AG09309 (cell line): Measurements from ENCODE around the gene RUNX2.

Experiments used
- DNase-seq: peaks from one replicate; pipeline ENCODE4 v3.0.0-alpha.2; 2010; ENCODE audit warnings: low read depth
- H3K4me3 ChIP-seq: 2 replicates; pipeline ENCODE4 v1.5.1; 2011; ENCODE audit warnings: mild to moderate bottlenecking, low read depth, low read length, moderate library complexity; ENCODE audit not compliant: control insufficient read depth
- TF ChIP-seq, protein P1 (sequence below): IDR thresholded peaks from 2 replicates; pipeline ENCODE4 v1.5.1; 2011; ENCODE audit warnings: mild to moderate bottlenecking, low read depth, low read length, inconsistent platforms; ENCODE audit not compliant: insufficient read depth, control insufficient read depth; ENCODE audit errors: missing control alignments

The RUNX2 gene

DNA sequence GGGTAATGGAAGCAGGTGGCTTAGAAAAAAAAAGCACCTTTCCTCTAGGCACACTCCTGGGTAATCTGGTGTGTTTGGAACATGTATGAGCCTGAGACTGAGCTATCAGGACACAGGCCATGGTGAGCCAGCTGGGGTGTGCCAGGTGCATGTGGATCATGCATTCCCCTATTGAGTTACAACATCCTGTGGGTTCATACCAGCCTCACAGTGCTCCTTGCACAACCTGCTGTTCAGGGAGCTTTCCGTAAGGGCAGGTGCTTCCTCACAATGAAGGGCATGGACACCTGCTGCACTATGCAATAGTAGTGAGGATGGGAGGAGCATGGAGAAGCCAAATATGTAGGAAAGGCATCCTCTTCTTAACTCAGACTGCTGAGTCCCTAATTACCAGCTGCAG, 246.8 kb downstream of the RUNX2 start:
- TF ChIP-seq, protein P1, sequence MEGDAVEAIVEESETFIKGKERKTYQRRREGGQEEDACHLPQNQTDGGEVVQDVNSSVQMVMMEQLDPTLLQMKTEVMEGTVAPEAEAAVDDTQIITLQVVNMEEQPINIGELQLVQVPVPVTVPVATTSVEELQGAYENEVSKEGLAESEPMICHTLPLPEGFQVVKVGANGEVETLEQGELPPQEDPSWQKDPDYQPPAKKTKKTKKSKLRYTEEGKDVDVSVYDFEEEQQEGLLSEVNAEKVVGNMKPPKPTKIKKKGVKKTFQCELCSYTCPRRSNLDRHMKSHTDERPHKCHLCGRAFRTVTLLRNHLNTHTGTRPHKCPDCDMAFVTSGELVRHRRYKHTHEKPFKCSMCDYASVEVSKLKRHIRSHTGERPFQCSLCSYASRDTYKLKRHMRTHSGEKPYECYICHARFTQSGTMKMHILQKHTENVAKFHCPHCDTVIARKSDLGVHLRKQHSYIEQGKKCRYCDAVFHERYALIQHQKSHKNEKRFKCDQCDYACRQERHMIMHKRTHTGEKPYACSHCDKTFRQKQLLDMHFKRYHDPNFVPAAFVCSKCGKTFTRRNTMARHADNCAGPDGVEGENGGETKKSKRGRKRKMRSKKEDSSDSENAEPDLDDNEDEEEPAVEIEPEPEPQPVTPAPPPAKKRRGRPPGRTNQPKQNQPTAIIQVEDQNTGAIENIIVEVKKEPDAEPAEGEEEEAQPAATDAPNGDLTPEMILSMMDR, result no peak
- H3K4me3 ChIP-seq, result no peak overlapping the region
- no peak for DNase-seq

DNA sequence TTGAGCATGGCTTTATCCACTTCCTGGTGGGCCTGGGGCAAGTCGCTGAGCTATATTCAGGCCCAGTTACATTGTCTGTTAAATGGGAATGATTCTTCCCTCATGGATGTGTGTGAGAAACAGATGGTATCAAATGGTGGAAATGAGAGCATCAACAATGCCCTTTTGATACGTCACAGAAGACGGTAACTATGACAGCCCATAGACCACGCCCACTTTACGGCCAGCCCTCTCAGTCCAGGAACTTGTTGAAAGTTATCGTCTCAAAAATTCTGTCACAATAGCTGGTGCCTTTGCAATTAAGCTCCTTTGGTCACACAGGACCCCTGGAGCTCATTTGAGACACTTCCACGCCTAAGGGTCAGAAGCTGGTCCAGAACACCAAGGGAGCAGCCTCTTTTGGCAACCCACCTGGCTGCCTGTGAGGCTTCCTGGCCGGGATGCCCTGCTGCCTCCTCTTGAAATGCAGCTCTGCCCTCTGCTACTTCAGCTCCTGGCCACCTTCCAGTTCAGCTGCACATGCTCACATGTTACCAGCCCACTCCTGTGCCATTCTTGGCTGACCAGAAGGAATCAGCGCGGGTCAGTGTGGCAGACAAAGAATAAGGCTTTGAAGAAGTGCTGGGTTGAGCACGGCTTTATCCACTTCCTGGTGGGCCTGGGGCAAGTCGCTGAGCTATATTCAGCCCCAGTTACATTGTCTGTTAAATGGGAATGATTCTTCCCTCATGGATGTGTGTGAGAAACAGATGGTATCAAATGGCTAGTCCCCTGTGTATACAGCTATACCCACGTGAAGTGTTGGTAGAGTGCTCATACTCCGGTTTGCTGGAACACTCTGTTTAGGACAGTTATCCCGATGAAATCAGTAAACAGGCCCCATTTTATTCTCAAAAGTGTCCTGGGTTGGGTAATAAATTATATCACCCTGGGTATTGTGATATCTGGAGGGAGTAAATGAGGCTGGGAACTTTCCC, 248.8 kb downstream of the RUNX2 start:
- H3K4me3 ChIP-seq, result no peak overlapping the region
- TF ChIP-seq, protein P1, result no peak
- DNase-seq, result no peak

DNA sequence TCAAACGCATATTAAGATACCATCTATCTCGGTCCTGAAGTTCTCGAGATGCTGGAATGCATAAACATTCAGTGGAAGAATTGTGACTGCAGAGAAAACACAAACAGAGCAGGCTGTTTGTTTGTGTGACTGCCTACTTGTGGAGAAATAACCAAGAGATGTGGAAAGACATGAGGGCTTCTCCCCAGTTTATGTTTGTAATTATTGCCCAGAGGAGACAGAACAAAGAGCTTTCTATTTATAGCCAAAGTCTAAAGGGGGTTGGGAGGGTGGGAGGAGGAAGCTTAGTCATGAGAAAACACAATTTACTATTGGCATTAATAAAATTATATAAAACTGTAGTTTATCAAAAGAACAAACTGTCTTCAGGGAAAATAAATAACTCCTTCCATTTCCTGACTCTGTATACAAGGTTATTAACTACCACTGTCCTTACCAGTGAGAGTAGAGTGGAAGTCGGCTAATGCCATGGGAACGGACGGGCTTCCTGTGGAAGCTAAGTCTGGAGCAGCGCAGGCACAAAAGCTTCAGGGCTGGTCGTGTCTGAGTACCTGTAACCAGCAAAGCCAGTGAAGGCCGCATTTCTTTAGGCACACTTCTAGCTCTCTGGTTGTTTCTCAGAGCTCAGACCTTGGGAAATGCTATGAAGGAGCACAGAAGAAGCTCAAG, 249.8 kb downstream of the RUNX2 start:
- TF ChIP-seq, protein P1, result no peak
- H3K4me3 ChIP-seq, result no peak overlapping the region
- DNase-seq, result peak; percentile 32

DNA sequence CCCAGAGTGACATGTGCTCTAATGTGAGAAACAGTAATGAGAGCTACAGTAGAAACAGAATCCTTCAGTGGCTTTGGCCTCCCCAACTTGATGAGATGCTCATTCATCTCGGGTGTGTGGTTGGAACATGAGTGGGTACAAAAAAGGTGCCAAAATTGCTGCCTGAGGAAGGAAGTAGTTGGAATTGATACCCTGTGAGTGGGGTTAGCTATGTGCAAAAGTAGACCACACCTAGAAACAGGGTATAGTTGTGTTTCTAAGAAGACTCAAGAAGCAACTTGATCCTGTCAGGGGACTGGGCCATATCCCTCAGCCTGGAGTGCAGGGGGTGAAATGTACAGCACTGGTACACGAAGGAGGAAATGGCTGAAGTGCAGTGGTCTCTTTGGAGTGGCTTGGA, 256.0 kb downstream of the RUNX2 start:
- no peak for DNase-seq
- H3K4me3 ChIP-seq, result no peak overlapping the region
- TF ChIP-seq, protein P1, result no peak

DNA sequence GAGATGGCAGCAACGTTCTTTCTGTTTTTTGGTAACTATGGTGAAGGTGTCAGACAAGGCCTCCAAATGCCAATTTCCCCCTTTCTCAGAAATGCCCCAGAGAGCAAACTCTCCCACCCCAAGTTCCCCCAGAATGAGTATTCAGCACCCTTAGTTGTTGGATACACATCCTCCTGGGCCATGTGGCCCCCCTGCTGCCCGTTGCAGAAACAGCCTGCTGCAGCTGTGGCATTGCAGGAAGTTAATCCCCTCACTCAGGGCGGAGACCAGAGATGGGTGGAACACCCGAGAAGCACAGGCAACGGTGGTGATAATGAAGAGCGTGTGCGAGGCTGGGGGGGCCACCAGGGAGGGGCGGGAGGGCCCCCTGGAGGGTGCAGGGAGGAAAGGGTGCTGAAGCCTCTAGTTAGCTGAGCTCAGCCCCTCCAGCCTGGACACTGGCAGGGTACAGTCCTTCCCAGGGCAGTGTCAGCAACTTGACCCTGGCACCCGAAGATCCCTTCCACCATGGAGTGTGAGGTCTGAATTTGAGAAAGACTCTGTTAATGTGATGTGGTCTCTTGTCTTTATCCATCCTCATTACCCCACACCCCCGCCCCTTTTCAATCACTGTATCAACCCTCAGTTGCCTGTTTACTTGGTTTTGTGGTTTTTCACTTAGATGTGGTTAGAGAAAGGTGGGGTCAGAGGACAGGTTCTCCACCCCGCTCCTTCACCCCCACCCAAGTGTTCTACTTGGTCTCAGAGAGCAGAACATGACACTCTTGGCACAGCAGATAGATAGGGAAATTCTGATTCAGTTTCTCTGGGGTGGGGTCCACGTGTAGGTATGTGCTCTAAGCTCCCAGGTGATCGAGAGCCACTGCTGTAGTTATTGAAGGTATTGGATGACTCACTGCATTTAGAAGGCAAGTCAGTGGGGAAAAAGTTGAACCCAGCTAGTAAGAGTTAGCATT, 258.4 kb downstream of the RUNX2 start:
- no peak for DNase-seq
- TF ChIP-seq, protein P1, result no peak

DNA sequence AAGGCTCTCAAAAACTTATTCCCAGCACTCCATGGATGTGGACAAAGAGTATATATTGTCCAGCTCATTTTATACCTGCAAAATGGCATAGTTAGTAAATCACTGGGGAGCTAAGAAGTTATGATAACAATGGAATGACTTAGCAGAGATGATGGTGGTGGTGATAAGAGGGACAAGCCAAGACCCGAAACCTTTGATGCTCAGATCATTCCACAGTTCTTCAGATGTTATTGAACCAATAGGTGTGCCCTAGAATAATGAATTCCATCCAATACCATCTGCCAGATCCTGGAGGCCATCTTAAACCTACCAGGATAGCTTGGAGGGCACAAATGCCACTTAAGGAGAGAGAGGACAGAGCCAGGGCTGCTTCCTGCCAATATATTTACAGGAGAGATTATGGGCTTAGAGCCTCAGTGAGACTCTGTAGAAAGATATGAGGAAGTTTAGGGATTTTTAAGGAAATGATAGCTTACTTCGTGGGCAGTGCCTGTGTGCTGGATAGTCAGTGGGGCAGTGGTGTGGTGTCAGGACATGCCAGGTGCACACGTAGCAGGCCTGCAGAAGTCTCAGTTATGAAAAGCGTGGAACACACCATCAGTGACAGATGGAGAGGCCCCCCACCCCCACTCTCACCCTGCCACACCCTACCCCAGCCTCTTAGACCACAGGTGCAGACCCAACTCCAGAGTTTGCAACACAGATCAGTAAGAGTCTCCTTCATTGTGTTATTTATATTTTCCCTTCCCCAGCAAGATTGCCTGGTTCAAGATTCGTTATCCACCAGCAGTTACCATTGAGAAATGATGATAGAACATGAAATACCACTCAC, 259.3 kb downstream of the RUNX2 start:
- DNase-seq, result no peak
- TF ChIP-seq, protein P1, result no peak
- H3K4me3 ChIP-seq, result no peak overlapping the region

More for the DNA sequence above, 258.4 kb downstream of the RUNX2 start:
- H3K4me3 ChIP-seq, result no peak overlapping the region
